ENCODE results near the gene RAB11FIP4. TPM values are rescaled to one million over a fixed set of nuclear protein-coding genes. Genes with fewer than 3 reads are reported as not detected.
A peak's percentile ranks its signal among the peaks of the same experiment; 100 is the strongest.

The RAB11FIP4 gene
- total RNA-seq, 1 experiment from 2014 or later, result 15.1 TPM

DNA sequence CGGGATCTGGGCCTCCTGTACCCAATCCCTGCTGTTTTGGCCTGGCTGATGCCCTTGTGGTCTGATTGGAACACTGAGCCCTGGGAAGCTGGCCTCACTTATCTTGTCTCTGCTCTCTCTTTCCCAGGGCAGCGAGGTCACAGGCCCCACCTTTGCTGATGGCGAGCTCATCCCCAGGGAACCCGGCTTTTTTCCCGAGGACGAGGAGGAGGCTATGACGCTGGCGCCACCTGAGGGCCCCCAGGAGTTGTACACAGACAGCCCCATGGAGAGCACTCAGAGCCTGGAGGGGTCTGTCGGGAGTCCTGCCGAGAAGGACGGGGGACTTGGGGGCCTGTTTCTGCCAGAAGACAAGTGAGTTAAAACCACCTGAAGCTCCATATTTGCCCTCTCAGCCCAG, 126.0 kb downstream of the RAB11FIP4 start:
- Histone ChIP-seq H3K9ac (ENCODE audit: low read length) (no peak overlapping the region), H3K27ac (ENCODE audit: low read depth, low read length) (no peak overlapping the region), H3K36me3 (ENCODE audit: control insufficient read depth in 1 of 2, insufficient read depth in 2 of 2, low read length in 2 of 2) (no peaks in the 10 kb centered on the region), H3K9me3 (ENCODE audit: control insufficient read depth in 1 of 2, insufficient read depth in 1 of 2, low read depth in 1 of 2, low read length in 2 of 2) (no peaks in the 10 kb centered on the region), H3K27me3 (ENCODE audit: insufficient read depth, low read length) (no peaks in the 10 kb centered on the region), H2AFZ (ENCODE audit: low read depth, low read length, poor library complexity, severe bottlenecking) (no peak overlapping the region), H3K4me3 (replicated peaks in 1 of 2; ENCODE audit: low read depth in 1 of 2, low read length in 2 of 2) (no peak overlapping the region), H4K20me1 (ENCODE audit: insufficient read depth) (no peaks in the 10 kb centered on the region), H3K4me2 (ENCODE audit: low read length) (0 out of 2 replicates have a peak overlapping the region, but pooled peaks have one; percentile 13), H3K9me2 (ENCODE audit: insufficient read depth) (no peaks in the 10 kb centered on the region), H3K4me1 (ENCODE audit: control insufficient read depth in 1 of 2, insufficient read depth in 2 of 2, low read length in 2 of 2) (peaks cover 0 to 4% of the 10 kb centered on the region in 2 experiments; a peak in 1 of 4 replicates), H3K79me2 (ENCODE audit: insufficient read depth, low read length) (no peaks in the 10 kb centered on the region)
- RAD21 ChIA-PET (ENCODE audit: low non-redundant PET in 1 of 2, low total read pairs in 2 of 2, uncharacterized antibody in 2 of 2, unreplicated experiment in 2 of 2), result interaction anchor here (0.6 to 1.7 kb wide), 7 partner anchors 28 to 128 kb away, joined by 3 to 10 read pairs (median 4); no protein-coding TSS in a partner anchor
- no peak for DNase-seq (ENCODE audit: low read depth, low spot score)
- ATAC-seq, result peak; percentile 90
- TF ChIP-seq, protein P1, sequence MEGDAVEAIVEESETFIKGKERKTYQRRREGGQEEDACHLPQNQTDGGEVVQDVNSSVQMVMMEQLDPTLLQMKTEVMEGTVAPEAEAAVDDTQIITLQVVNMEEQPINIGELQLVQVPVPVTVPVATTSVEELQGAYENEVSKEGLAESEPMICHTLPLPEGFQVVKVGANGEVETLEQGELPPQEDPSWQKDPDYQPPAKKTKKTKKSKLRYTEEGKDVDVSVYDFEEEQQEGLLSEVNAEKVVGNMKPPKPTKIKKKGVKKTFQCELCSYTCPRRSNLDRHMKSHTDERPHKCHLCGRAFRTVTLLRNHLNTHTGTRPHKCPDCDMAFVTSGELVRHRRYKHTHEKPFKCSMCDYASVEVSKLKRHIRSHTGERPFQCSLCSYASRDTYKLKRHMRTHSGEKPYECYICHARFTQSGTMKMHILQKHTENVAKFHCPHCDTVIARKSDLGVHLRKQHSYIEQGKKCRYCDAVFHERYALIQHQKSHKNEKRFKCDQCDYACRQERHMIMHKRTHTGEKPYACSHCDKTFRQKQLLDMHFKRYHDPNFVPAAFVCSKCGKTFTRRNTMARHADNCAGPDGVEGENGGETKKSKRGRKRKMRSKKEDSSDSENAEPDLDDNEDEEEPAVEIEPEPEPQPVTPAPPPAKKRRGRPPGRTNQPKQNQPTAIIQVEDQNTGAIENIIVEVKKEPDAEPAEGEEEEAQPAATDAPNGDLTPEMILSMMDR (IDR thresholded peaks at IDR 0.05 in 2 of 3, conservative IDR thresholded peaks at IDR 0.05 in 1 of 3; ENCODE audit: borderline replicate concordance in 1 of 3, insufficient read depth in 1 of 3, low read depth in 2 of 3, low read length in 2 of 3), result peak; percentile 68 to 81 (median 69)
- TF ChIP-seq, protein P2, sequence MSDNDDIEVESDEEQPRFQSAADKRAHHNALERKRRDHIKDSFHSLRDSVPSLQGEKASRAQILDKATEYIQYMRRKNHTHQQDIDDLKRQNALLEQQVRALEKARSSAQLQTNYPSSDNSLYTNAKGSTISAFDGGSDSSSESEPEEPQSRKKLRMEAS (IDR thresholded peaks at IDR 0.05), result no peak
- peak; percentile 89 for TF ChIP-seq RAD21 (IDR thresholded peaks at IDR 0.05; ENCODE audit: low read depth)
- BruUV-seq (replicated peaks), result no TSS peak
- intact Hi-C loops (cut with micrococcal nuclease), result loop anchor here (1.0 kb wide), 1 partner anchor 80 kb away; no protein-coding TSS in a partner anchor
- CTCF ChIA-PET, result interaction anchor here (0.6 to 2.3 kb wide), 12 partner anchors 12 to 266 kb away, joined by 3 to 23 read pairs (median 5); no protein-coding TSS in a partner anchor
- POLR2A ChIA-PET, result interaction anchor here (1.0 kb wide), 1 partner anchor 128 kb away, joined by 3 read pairs; no protein-coding TSS in a partner anchor

DNA sequence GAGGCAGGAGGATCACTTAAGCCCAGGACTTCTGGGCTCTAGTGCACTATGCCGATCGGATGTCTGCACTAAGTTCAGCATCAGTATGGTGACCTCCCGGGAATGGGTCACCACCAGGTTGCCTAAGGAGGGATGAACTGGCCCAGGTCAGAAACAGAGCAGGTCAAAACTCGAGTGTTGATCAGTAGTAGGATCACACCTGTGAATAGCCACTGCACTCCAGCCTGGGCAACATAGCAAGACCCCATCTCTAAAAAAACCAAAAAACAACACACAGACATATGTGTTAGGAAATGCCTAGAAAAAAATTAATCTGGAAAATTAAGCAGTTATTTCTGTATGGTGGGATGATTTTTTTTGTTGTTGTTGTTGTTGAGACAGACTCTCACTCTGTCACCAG, 127.0 kb downstream of the RAB11FIP4 start:
- Histone ChIP-seq H3K4me1 (ENCODE audit: control insufficient read depth in 1 of 2, insufficient read depth in 2 of 2, low read length in 2 of 2) (peaks cover 0 to 4% of the 10 kb centered on the region in 2 experiments; a peak in 1 of 4 replicates), H3K9me2 (ENCODE audit: insufficient read depth) (no peaks in the 10 kb centered on the region), H2AFZ (ENCODE audit: low read depth, low read length, poor library complexity, severe bottlenecking) (no peak overlapping the region), H4K20me1 (ENCODE audit: insufficient read depth) (no peaks in the 10 kb centered on the region), H3K79me2 (ENCODE audit: insufficient read depth, low read length) (no peaks in the 10 kb centered on the region), H3K9ac (ENCODE audit: low read length) (no peak overlapping the region), H3K9me3 (ENCODE audit: control insufficient read depth in 1 of 2, insufficient read depth in 1 of 2, low read depth in 1 of 2, low read length in 2 of 2) (no peaks in the 10 kb centered on the region), H3K27me3 (ENCODE audit: insufficient read depth, low read length) (no peaks in the 10 kb centered on the region), H3K36me3 (ENCODE audit: control insufficient read depth in 1 of 2, insufficient read depth in 2 of 2, low read length in 2 of 2) (no peaks in the 10 kb centered on the region; a peak in 1 of 4 replicates), H3K4me3 (replicated peaks in 1 of 2; ENCODE audit: low read depth in 1 of 2, low read length in 2 of 2) (no peak overlapping the region), H3K4me2 (ENCODE audit: low read length) (no peak overlapping the region), H3K27ac (ENCODE audit: low read depth, low read length) (no peak overlapping the region)
- intact Hi-C loops (cut with micrococcal nuclease), result no loop called here
- no TSS peak for BruUV-seq (replicated peaks)
- DNase-seq (ENCODE audit: low read depth, low spot score) (no peak), ATAC-seq (no peak)
- ChIA-PET POLR2A (no interaction called here), RAD21 (ENCODE audit: low non-redundant PET in 1 of 2, low total read pairs in 2 of 2, uncharacterized antibody in 2 of 2, unreplicated experiment in 2 of 2) (interaction anchor here in 1 of 2 experiments (1.7 kb wide), 1 partner anchor 81 kb away, joined by 10 read pairs; no protein-coding TSS in a partner anchor), CTCF (interaction anchor here (0.6 to 2.3 kb wide), 6 partner anchors 12 to 129 kb away, joined by 3 to 23 read pairs (median 8); no protein-coding TSS in a partner anchor)
- no peak for TF ChIP-seq ZNF274 (IDR thresholded peaks at IDR 0.05; ENCODE audit: low read depth, low read length)
- no peak for TF ChIP-seq SRF (IDR thresholded peaks at IDR 0.05; ENCODE audit: low read depth)
- TF ChIP-seq, protein P1 (IDR thresholded peaks at IDR 0.05 in 2 of 3, conservative IDR thresholded peaks at IDR 0.05 in 1 of 3; ENCODE audit: borderline replicate concordance in 1 of 3, insufficient read depth in 1 of 3, low read depth in 2 of 3, low read length in 2 of 3), result no peak
- no peak for TF ChIP-seq YY1 (IDR thresholded peaks at IDR 0.05; ENCODE audit: extremely low read depth, insufficient replicate concordance, low read depth, low read length)
- no peak for TF ChIP-seq EGR1 (IDR thresholded peaks at IDR 0.05; ENCODE audit: low read depth)
- TF ChIP-seq EZH2phosphoT487 (IDR thresholded peaks at IDR 0.05; ENCODE audit: borderline replicate concordance), result no peak
- no peak for TF ChIP-seq ZFX (IDR thresholded peaks at IDR 0.05)

All from HCT116 (cell line).